Testis (tissue), 2 donors: ENCODE measurements around the gene OXA1L.
"Not testable (repeated sequence)": the region's sequence is repeated elsewhere in the genome, so short reads cannot be mapped to it uniquely, and the experiment has no call there.

Experiments used
- POLR2A ChIP-seq: fragments of 450-650 bp; IDR thresholded peaks from one replicate; pipeline ENCODE4 v1.6.1; 2017; ENCODE audit warnings: antibody characterized with exemption, mild to moderate bottlenecking, moderate library complexity
- TF ChIP-seq, protein P1 (sequence below), 3 experiments: fragments of 450-650 bp in 2 of 3; fragments of 200-600 bp in 1 of 3; sonication (generic) in 1 of 3; IDR thresholded peaks; one replicate each; pipeline ENCODE4 v1.5.1; 2016 to 2019; ENCODE audit warnings: antibody characterized with exemption in 3 of 3, mild to moderate bottlenecking in 2 of 3, moderate library complexity in 1 of 3

DNA sequence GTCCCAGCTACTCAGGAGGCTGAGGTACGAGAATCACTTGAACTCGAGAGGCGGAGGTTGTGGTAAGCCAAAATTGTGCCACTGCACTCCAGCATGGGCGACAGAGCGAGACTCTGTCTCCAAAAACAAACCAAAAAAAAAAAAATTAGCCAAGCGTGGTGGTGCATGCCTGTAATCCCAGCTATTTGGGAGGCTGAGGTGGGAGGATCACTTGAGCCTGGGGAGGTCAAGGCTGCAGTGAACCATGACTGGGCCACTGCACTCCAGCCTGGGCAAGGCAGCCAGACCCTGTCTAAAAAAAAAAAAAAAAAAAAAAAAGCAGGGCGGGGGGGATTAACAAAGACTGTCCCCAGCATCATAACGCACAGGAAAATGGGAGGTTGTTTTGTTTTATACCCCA is 10.4 kb downstream of the OXA1L start:
- TF ChIP-seq, protein P1, sequence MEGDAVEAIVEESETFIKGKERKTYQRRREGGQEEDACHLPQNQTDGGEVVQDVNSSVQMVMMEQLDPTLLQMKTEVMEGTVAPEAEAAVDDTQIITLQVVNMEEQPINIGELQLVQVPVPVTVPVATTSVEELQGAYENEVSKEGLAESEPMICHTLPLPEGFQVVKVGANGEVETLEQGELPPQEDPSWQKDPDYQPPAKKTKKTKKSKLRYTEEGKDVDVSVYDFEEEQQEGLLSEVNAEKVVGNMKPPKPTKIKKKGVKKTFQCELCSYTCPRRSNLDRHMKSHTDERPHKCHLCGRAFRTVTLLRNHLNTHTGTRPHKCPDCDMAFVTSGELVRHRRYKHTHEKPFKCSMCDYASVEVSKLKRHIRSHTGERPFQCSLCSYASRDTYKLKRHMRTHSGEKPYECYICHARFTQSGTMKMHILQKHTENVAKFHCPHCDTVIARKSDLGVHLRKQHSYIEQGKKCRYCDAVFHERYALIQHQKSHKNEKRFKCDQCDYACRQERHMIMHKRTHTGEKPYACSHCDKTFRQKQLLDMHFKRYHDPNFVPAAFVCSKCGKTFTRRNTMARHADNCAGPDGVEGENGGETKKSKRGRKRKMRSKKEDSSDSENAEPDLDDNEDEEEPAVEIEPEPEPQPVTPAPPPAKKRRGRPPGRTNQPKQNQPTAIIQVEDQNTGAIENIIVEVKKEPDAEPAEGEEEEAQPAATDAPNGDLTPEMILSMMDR (IDR thresholded peaks at IDR 0.05) = not testable (repeated sequence)
- not testable (repeated sequence) for TF ChIP-seq POLR2A
